Measurements from ENCODE around the gene LILRA6.
"Not testable (repeated sequence)": the region's sequence is repeated elsewhere in the genome, so short reads cannot be mapped to it uniquely, and the experiment has no call there.

DNA sequence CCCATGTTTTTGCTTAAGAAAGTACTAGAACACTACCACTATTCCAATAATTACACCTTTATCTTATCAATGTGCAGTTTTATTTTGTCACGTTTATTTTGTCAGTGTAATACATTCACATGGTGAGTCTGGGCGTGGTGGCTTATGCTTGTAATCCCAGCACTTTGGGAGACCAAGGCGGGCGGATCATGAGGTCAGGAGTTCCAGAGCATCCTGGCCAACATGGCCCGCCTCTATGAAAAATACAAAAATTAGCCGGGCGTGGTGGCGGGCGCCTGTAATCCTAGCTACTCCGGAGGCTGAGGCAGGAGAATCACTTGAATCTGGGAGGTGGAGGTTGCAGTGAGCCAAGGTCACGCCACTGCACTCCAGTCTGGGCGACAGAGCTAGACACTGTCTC lies 48.1 kb downstream of the LILRA6 start:
- TF ChIP-seq, protein P1, sequence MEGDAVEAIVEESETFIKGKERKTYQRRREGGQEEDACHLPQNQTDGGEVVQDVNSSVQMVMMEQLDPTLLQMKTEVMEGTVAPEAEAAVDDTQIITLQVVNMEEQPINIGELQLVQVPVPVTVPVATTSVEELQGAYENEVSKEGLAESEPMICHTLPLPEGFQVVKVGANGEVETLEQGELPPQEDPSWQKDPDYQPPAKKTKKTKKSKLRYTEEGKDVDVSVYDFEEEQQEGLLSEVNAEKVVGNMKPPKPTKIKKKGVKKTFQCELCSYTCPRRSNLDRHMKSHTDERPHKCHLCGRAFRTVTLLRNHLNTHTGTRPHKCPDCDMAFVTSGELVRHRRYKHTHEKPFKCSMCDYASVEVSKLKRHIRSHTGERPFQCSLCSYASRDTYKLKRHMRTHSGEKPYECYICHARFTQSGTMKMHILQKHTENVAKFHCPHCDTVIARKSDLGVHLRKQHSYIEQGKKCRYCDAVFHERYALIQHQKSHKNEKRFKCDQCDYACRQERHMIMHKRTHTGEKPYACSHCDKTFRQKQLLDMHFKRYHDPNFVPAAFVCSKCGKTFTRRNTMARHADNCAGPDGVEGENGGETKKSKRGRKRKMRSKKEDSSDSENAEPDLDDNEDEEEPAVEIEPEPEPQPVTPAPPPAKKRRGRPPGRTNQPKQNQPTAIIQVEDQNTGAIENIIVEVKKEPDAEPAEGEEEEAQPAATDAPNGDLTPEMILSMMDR (IDR thresholded peaks at IDR 0.05), result not testable (repeated sequence)
- TF ChIP-seq POLR2A, EP300 (IDR thresholded peaks at IDR 0.05): not testable (repeated sequence)
